Hippocampal formation (tissue), 2 donors: ENCODE results near the gene YES1.
"Not testable (repeated sequence)": the region's sequence is repeated elsewhere in the genome, so short reads cannot be mapped to it uniquely, and the experiment has no call there.

ENCODE experiments used
- DNase-seq, 2 donors: peaks; one replicate each; lab custom pipeline; 2025; lab: John Stamatoyannopoulos, UW

Gene YES1

DNA sequence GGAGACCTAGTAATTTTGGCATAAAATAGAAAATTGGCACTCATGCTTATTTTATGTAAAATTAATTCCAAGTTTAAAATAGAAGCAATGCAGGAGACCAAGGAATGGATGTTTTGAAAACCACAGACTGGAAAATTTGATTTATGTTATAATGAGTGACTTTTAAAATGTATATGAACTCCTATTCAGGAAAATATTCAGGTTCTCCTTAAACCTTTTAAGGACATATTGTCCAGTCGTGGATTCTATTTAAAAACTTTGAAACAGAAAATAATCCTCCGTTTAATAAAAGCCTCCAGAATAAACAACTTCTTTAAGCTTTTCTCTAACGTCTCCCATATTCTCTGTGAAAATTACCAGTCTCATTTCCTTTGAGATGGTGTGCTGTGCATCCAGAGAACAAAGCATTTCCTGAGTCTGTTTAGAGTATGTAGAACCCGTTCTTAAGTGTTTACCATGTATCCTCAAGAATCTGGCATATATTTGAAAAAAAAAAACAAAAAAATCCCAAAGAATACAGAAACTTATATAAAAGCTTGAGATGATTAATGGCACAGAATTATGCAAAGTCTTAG lies 8.6 kb upstream of the YES1 start:
- no peak for DNase-seq

DNA sequence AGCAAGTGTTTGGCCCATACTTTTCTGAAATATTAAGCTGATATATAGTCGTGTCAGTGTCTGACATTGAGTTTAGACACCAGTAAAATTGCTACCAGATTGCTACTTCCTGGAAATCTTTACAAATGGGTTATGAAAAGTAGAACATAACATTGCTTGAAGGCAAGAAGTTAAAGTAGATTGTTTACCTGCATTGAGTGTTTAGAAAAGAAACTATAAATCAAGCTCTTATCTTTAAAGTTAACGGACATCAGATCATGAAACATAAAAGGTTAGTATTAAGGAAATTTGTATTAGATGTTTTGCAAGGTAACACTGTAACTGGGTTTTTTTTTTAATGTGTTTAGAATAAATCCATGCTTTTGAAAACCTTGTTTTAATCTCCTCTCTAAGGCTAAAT lies 4.8 kb upstream of the YES1 start:
- no peak for DNase-seq

DNA sequence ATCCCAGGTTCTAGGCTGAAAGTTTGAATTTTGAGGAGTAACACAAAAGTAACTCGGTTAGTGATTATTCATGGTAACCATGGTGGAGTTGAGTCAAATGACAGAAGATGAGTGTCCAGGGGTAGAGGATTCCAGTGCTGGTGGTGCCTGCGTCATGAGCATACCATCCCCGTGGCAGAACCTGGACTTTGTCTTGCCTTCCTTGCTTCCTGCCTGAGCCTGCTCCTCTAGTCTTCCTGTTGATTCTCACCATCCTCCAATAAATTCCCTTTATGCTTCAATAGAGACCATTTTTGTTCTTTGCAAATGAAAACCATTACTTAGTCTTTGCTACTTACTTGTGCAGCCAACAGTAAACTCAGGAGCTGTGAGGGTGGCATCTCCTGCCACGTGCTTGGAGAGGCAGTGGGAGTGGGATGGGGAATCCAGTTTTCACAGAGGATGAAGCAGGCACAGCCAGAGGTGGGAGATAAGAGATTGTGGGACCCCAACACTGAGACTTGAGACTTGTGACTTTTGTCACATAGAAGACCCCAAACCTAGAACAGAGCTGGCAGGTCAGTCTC lies 4.1 kb upstream of the YES1 start:
- no peak for DNase-seq

DNA sequence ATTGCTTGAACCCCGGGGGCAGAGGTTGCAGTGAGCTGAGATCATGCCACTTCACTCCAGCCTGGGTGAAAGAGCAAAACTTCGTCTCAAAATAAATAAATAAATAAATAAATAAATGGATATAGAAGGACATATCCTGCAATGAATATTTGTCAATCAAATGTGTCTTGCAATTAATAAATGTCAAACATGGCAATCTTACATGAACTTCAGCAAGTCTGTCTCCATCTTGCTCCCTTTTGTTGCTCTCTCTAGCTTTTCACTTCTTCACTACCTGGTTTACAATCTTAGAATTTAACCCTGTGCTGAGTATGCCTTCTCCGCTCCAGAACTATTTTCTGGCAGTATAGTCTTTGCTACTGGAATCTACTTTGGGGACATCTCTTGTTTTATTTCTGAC lies 3.3 kb upstream of the YES1 start:
- DNase-seq, result no peak

DNA sequence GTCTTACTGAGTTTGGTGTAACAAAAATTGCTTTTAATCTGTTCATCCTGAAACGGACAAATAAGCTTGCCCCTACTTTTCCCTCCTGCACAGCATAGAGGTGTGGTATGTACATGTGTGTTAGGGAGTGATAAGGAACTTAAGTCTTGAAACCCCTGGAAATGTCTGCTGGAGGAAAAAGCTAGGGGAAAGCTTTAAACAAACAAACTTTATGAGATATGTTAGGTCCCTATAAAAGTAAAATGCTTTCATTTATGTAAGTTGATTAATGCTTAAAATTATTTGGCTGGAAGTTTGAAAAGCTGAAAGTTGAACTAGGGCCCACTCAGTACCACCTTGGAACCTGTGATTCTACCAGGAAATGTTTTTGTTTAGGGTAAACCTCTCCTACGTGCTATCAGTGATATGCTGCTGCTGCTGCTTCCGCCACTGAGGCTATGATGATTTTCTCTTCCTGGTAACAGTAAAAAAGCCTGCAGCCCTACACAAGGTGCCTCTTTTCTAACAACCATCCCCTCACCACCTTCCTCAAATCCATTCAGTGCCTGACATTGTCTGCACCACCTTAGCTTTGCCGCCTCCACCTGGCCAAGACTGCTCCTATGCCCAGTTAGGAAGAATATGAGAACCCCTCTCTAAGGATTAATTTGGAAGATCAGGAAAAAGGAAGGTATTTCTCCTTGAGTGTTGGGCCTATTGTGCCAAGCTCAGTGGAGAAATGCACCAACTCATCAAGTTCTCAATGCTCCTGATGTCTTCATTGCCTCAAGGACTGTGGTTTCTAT lies 2.5 kb upstream of the YES1 start:
- no peak for DNase-seq

DNA sequence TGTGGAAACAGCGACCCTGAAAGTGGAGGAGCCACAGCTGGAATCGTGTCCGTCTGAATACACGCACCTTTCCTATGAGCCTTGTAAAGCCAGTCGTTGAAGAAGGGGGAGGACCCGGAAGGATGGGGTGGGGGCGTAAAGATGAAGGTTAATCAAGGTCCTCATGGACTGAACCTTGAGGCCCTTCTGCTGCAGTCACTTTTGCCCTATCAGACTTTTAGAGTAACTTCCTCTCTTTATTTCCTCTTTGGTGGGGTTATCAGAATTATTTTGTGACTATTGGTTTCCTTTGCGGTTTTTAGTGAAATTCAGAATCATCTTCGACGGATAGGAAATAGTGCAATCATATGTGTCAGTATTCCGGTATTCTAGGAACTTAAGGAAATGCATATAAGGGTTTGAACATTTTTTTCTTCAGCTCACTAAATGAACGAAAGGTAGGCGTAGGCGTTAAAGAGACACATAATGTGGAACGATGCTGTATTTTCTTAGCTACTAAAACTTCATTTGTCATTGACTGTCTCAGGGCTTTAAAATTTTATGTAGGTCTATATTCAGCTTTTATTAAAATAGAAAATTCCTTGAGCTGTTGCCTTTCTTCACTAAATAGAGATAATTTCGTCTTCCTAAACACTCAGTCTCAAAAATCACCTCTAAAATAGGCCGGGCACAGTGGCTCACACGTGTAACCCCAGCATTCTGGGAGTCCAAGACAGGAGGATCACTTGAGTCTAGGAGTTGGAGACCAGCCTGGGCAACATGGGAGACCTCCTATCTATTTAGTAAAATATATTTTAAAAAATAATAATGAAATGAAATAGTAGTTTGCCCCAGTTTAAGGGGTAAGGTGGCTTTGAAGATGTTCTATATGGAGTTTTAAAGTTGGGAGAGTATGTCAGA lies 1.4 kb upstream of the YES1 start:
- no peak for DNase-seq

DNA sequence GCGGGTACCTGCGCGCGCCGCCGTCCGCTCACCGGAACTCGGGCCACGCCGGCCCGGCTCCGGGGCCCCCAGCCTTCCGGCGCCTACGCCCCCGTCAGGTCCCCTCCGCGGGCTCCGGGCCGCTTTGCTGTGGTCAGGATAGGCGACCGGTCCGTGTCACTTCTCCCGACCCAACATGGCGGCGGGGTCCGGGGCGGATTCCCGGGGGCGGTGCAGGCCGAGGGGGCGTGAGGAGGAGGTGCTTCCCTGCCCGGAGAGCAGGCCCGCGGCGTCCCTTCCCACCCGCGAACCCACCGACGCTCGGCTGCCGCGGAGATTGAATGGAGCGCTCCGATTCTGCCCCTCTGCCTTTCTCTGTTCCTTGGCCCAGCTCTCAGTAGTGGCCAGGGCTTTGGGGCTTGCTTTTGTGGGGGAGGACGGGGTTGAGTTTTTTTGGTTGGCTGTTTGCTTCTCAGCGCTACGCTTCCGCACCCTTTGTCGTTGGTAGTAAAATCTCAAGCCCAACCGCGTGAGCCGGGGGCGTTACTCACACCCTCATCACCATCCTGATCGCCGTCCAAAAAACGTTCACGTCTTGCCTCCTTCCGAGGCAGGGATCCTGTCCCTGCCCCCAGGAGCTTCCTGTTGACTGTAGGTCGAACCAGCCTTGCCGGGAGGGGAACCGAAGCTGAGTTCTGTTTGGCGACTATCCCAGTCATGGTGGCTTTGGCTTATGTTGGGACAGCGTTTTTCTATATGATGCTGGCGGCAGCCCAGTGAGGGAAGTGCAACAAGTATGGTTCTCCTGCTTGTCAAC lies 532 bp upstream of the YES1 start:
- peak in 1 of 2 donors; percentile 40 for DNase-seq

DNA sequence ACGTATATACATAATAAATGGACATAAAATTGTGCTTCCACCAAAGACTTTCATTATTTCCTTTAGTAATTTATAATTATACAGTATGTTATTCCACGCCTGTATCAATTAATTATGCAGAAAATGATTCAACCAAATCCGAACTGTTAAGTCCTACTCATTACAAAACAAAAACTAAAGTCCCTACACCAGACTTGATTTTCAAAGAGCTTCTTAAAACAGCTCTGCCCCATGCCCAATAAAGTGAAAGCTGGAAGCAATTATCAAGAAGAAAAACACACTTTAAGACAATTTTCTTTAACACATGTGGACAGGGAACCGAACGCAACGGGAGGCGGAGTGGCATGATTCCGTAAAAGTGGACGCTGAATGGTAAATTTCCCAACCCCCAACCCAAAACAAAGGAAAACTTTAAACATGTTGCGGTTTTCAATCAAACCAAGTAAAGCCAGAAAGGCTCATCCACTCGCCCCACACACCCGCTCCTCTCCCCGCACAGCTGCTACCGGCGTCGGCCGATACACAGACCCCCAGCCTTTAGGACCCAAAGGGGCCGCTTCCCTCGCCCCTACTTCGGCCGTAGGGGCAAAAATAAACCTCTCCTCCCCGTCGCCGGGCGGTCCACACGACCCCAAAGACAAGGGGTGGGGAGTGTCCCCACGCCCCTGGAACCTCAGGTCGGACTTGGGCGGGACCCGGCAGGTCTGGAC lies 705 bp downstream of the YES1 start:
- no peak for DNase-seq

DNA sequence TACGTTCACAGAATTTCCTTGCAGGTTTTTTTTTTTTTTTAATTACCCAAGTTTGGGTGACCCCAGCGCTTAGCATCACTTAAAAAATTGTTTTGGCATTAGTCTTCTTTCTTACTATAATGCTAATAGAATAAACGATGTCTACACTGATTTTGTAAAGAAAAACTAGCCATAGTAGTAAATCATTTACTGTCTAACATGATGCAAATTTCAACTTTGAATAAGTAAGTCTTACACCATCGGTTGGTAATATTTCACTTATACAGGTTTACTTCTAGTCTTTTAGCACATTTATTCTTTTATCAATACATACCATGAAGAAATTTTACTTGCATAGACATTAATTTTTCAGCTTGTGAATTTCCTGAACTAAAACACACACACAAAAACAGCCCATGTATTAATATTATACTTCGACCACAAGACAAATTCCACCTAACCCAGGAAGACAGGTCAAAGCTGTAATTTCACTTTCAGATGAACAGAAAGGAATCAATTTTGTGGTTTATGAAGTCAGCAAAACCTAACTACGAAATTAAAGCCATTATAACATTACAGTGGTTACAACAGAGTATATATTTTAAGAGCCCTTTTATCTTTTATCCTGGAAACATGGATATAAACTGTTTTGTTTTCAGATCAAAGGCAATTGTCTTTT lies 1.9 kb downstream of the YES1 start:
- no peak for DNase-seq

DNA sequence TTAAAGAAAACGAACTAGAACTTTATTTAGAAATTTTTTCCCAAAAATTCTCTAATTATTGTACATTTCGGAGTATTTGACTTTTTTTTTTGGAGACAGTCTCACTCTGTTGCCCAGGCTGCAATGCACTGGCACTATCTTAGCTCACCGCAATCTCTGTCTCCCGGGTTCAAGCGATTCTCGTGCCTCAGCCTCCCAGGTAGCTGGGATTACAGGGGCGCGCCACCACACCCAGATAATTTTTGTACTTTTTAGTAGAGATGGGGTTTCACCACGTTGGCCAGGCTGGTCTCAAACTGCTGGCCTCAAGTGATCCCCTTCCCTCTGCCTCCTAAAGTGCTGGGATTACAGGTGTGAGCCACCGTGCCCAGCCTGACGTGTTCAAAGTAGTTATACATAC lies 2.8 kb downstream of the YES1 start:
- not testable (repeated sequence) for DNase-seq

DNA sequence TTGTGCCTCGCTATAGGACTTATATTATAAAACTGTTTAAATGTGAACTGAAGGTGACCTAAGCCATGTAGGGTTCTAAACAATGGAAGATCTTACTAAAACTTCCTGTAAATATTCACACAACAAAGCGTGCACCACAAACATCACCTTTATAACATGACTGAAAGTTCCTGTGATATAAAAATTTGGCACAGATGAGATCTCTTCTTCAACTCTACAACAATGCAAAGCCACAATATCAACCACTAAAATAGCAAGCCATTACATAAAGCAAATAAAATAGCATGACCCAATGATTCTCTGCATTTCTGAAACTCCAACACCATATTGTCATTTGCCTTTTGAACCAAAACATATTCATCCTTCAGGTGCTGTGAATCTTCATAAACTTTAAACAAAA lies 3.5 kb downstream of the YES1 start:
- no peak for DNase-seq

DNA sequence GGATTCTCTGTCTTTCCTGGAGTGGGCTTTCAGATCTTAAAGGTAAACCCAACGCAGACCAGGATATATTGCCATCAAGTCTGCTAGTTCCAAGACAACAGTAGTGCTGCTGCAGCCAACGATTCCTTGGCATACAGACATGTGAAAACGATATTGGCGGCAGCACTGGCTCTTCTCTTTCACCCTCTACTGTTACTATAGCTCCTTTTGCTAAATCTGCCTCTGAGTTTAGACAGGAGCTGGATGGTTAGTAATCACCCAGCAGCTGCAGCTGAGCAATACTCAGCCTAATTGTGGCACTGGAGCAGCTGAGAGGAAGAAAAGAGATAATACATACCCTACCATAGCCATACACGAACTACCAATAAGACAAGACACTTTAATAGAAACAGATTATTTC lies 4.0 kb downstream of the YES1 start:
- peak in 1 of 2 donors; percentile 15 for DNase-seq

DNA sequence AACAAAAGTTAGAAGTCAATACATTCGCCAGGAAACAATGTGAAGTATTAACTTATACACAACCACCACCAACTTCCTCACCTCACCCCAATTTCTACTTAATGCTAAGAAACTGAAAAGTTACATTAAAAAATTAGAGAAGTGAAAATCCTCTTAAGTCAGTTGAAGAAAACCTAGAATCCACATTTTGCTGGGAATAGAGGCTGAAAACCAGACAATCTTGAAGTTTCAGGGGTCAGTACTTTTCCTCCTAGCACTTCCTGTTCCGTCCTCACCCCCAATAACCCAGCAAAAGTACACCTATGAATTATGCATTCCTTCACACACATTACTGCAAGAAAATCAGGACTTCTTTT lies 6.3 kb downstream of the YES1 start:
- no peak for DNase-seq

DNA sequence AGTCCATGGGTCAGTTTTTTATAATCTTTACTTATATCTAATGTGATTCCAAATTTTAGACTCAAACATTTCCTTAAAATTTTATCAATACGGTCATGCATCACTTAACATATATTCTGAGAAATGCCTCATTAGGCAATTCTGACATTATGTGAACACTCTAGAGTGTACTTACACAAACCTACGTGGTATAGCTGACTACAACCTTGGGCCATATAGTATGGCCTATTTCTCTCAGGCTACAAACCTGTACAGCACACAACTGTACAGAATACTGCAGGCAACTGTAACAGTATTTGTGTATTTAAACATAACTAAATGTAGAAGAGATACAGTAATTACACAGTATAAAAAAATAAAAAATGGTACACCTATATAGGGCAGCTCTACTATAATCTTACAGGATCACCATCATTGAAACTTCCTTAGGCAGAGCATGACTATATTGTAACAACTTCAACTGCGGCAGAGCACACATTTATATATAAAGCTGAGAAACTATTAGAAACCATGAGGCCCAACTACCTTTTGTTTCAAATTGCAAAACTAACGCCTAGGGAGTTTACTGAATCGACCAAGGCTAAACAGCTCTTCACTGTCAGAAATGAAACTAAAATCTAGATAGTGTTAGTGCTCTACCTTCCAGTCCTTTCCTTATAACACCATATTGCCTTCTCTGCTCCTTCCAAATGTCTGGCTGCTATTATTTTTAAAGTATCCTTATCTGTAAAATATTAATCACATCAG lies 6.9 kb downstream of the YES1 start:
- DNase-seq, result no peak

DNA sequence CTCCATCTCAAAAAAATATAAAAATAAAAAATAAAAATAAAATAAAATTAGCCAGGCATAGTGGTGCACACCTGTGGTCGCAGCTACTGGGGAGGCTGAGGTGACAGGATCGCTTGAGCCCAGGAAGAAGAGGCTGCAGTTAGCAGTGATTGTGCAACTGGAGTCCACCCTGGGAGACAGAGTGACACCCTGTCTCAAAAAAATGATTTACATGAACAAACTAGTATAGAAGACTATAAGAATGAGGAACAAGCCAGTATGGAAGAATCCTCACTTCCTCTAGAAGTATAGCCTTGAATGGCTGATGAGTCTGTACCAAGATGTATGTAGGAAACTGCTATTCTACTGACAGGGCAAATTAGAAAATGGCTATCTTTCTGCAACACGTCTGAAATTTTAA lies 10.9 kb downstream of the YES1 start:
- no peak for DNase-seq

DNA sequence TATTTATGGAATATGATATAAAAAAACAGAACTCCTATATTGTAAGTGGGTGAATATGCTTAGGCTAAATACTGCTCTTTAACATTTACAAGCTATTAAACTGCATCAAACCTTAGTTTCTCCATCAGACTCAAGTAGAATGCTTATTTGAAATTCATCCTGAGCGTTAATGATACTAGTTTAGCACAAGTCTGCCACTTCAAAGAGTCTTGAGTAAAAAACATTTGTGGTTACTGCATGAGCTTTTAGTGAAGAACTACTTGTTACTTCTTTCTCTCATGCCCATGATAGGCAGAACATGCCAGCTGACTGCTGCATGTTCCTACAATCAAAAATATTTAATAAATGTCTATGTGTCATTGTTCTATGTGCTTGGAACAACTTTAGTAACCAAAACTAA lies 12.1 kb downstream of the YES1 start:
- DNase-seq, result no peak

DNA sequence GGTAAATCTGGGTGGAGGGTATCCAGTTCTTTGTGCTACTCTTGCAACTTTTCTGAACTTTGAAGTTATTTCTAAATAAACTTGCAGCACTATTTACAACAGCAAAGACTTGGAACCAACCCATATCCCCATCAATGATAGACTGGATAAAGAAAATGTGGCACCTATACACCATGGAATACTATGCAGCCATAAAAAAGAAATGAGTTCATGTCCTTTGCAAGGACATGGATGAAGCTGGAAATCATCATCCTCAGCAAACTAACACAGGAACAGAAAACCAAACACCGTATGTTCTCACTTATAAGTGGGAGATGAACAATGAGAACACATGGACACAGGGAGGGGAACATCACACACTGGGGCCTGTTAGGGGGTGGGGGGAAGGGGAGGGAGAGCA lies 16.7 kb downstream of the YES1 start:
- not testable (repeated sequence) for DNase-seq

DNA sequence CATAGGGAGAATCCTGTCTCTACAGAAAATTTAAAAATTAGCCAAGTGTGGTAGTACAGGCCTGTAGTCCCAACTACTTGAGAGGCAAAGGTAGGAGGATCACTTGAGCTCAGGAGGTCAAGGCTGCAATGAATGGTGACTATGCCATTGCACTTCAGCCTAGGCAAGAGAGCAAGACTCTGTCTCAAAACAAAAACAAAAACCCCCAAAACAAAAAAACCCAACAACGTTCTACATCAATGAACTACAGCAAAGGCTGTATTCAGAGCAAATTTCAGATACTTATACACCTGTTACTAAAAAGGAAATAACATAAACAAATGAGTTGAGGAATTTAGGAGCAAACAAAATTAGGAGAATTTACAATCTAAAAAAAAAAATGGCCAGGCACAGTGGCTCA lies 22.6 kb downstream of the YES1 start:
- DNase-seq, result no peak

DNA sequence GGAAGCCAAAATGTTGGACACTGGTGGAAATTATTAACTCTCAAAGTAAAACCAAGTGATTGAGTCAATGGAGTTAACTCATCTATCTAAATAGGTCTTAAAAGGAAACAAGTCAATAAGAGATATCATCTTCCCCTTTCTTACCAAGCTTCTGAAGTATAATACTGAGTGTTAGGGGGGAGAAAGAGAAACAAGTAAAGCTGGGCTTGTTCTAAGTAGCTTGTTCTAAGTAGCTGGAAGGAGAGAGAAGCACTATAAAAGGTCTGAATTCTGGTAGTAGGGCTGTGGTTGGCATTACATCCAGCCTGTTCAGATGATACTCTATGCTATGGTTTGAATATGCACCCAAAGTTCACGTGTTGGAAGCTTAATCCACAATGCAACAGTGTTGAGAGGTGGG lies 26.8 kb downstream of the YES1 start:
- no peak for DNase-seq
